Fibroblast of lung (primary cell): ENCODE data around the gene FANCE. TPM values are rescaled to one million over a fixed set of nuclear protein-coding genes. Genes with fewer than 3 reads are reported as not detected.

Experiments
- DNase-seq, 2 donors: peaks; one replicate each; pipeline versions ENCODE4 v3.0.0 to v3.0.0-alpha.2; 2010; ENCODE audit warnings: low read depth in 2 of 2
- H2AFZ ChIP-seq: 2 replicates; pipeline ENCODE4 v1.5.1; 2012; ENCODE audit warnings: low read length, control low read depth, inconsistent platforms
- H3K27ac ChIP-seq: 2 replicates; pipeline ENCODE4 v1.5.1; 2011; ENCODE audit warnings: low read length, control low read depth; ENCODE audit not compliant: insufficient read depth
- H3K27me3 ChIP-seq: 2 replicates; pipeline ENCODE4 v1.5.1; 2011; ENCODE audit warnings: mild to moderate bottlenecking, low read length; ENCODE audit not compliant: control insufficient read depth, insufficient read depth
- H3K36me3 ChIP-seq: 2 replicates; pipeline ENCODE4 v1.5.1; 2011; ENCODE audit warnings: low read length; ENCODE audit not compliant: control insufficient read depth, insufficient read depth
- H3K4me1 ChIP-seq: 2 replicates; pipeline ENCODE4 v1.5.1; 2011; ENCODE audit warnings: low read length; ENCODE audit not compliant: control insufficient read depth, insufficient read depth; ENCODE audit errors: extremely low read depth
- H3K4me2 ChIP-seq: 2 replicates; pipeline ENCODE4 v1.5.1; 2011; ENCODE audit warnings: low read length, control low read depth; ENCODE audit not compliant: insufficient read depth; ENCODE audit errors: extremely low read depth
- H3K4me3 ChIP-seq, 4 experiments: fragments of 200-600 bp in 1 of 4; sonication (generic) in 1 of 4; replicated peaks in 1 of 4; 2 replicates each; pipeline ENCODE4 v1.5.1; 2011 to 2016; ENCODE audit warnings: low read length in 4 of 4, low read depth in 3 of 4, mild to moderate bottlenecking in 3 of 4, control low read depth in 2 of 4, inconsistent platforms in 1 of 4, mixed read lengths in 1 of 4; ENCODE audit not compliant: insufficient read depth in 1 of 4; ENCODE audit errors: control extremely low read depth in 1 of 4
- H3K79me2 ChIP-seq: 2 replicates; pipeline ENCODE4 v1.5.1; 2012; ENCODE audit warnings: mild to moderate bottlenecking, low read length, inconsistent platforms; ENCODE audit not compliant: control insufficient read depth, insufficient read depth
- H3K9ac ChIP-seq: 2 replicates; pipeline ENCODE4 v1.5.1; 2011; ENCODE audit warnings: mild to moderate bottlenecking, low read length, control low read depth; ENCODE audit not compliant: insufficient read depth
- H3K9me3 ChIP-seq: 2 replicates; pipeline ENCODE4 v1.5.1; 2012; ENCODE audit warnings: low read depth, low read length; ENCODE audit not compliant: control insufficient read depth, insufficient read depth
- H4K20me1 ChIP-seq: 2 replicates; pipeline ENCODE4 v1.5.1; 2011; ENCODE audit warnings: low read length; ENCODE audit not compliant: control insufficient read depth, insufficient read depth; ENCODE audit errors: extremely low read depth
- EZH2 ChIP-seq: IDR thresholded peaks from 2 replicates; pipeline ENCODE4 v1.5.1; 2012; ENCODE audit warnings: low read length, control low read depth, mild to moderate bottlenecking; ENCODE audit errors: missing control alignments
- polyA plus RNA-seq, 2 donors: library from polyadenylated mRNA; depleted of rRNA in 1 of 2; stranded (reverse) in 1 of 2; unstranded in 1 of 2; fragments of >200 nt; gene quantifications; 2 replicates each; pipeline ENCODE4 v1.2.1, GENCODE V29; 2011 to 2012; ENCODE audit warnings: missing spikeins in 1 of 2
- total RNA-seq: library from RNA; depleted of rRNA; stranded (reverse); fragments of >200 nt; gene quantifications from 2 replicates; pipeline ENCODE4 v1.2.1, GENCODE V29; 2014
- TF ChIP-seq, protein P1 (sequence below), 2 donors: IDR thresholded peaks in 1 of 2; conservative IDR thresholded peaks in 1 of 2; 1 replicate in 1 of 2; 2 replicates in 1 of 2; pipeline ENCODE4 v1.5.1; 2011 to 2012; ENCODE audit warnings: low read length in 2 of 2, control low read depth in 1 of 2, inconsistent platforms in 1 of 2, low read depth in 1 of 2, mild to moderate bottlenecking in 1 of 2

Gene FANCE
- total and polyA plus RNA-seq, 2 donors (not counting 1 experiment from before 2014, with no cell fraction given), result 3.2 to 10.7 TPM

DNA sequence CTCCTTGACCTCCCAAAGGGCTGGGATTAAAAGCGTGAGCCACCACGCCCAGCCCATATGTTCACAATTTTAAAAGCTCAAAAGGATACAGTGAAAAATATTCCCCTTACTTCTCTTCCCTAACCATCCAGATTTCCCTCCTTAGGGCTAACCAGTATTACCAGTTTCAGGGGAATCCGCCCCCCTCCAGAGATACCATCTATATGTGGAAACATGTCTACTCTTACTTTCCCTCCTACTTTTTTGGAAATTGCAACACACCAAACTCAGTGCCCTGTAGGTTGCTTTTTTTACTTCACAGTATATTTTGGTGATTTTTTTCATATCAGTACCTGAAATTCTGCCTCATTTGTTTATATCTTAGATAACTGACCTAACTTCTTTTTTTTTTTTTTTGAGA lies 9.1 kb downstream of the FANCE start:
- H3K4me2 ChIP-seq, result no peak overlapping the region
- no peak overlapping the region for H2AFZ ChIP-seq
- H3K9ac ChIP-seq, result no peak overlapping the region
- no peaks in the 10 kb centered on the region for H3K27me3 ChIP-seq
- no peak for DNase-seq
- H3K27ac ChIP-seq, result no peak overlapping the region
- peaks cover 6% of the 10 kb centered on the region for H3K36me3 ChIP-seq
- no peaks in the 10 kb centered on the region for H3K79me2 ChIP-seq
- TF ChIP-seq EZH2, result no peak
- TF ChIP-seq, protein P1, sequence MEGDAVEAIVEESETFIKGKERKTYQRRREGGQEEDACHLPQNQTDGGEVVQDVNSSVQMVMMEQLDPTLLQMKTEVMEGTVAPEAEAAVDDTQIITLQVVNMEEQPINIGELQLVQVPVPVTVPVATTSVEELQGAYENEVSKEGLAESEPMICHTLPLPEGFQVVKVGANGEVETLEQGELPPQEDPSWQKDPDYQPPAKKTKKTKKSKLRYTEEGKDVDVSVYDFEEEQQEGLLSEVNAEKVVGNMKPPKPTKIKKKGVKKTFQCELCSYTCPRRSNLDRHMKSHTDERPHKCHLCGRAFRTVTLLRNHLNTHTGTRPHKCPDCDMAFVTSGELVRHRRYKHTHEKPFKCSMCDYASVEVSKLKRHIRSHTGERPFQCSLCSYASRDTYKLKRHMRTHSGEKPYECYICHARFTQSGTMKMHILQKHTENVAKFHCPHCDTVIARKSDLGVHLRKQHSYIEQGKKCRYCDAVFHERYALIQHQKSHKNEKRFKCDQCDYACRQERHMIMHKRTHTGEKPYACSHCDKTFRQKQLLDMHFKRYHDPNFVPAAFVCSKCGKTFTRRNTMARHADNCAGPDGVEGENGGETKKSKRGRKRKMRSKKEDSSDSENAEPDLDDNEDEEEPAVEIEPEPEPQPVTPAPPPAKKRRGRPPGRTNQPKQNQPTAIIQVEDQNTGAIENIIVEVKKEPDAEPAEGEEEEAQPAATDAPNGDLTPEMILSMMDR (conservative IDR thresholded peaks at IDR 0.05 in 1 of 2, IDR thresholded peaks at IDR 0.05 in 1 of 2; ENCODE audit: low read depth in 1 of 2, low read length in 2 of 2), result no peak
- no peaks in the 10 kb centered on the region for H4K20me1 ChIP-seq
- no peaks in the 10 kb centered on the region for H3K4me1 ChIP-seq
- no peak overlapping the region for H3K4me3 ChIP-seq
- no peaks in the 10 kb centered on the region for H3K9me3 ChIP-seq

DNA sequence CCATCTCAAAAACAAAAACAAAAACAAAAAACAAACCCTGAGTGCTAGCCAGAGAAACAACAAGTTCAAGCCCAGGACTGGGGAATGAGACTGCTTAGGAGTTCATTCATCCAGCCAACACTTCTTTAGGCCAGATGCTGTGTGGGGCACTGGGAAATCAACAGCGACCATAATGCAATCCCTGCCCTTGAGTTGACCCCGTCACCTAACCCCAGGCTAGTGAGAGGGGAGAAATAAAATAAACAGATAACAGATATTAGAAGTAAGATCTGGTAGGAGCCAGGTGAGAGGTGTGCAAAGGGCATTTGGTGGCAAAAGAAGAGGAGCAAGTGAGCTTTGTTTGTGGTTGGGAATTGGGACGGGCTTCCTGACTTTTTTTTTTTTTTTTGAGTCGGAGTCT lies 11.2 kb downstream of the FANCE start:
- no peak overlapping the region for H3K4me3 ChIP-seq
- H2AFZ ChIP-seq, result no peak overlapping the region
- no peaks in the 10 kb centered on the region for H3K27me3 ChIP-seq
- peaks cover 4% of the 10 kb centered on the region for H3K36me3 ChIP-seq
- TF ChIP-seq, protein P1 (conservative IDR thresholded peaks at IDR 0.05 in 1 of 2, IDR thresholded peaks at IDR 0.05 in 1 of 2; ENCODE audit: low read depth in 1 of 2, low read length in 2 of 2), result no peak
- no peak for TF ChIP-seq EZH2
- H3K79me2 ChIP-seq, result peaks cover 1% of the 10 kb centered on the region
- H3K9ac ChIP-seq, result no peak overlapping the region
- no peak overlapping the region for H3K4me2 ChIP-seq
- H3K27ac ChIP-seq, result no peak overlapping the region
- peaks cover 3% of the 10 kb centered on the region for H3K4me1 ChIP-seq
- DNase-seq, result no peak
- H3K9me3 ChIP-seq, result no peaks in the 10 kb centered on the region
- no peaks in the 10 kb centered on the region for H4K20me1 ChIP-seq

DNA sequence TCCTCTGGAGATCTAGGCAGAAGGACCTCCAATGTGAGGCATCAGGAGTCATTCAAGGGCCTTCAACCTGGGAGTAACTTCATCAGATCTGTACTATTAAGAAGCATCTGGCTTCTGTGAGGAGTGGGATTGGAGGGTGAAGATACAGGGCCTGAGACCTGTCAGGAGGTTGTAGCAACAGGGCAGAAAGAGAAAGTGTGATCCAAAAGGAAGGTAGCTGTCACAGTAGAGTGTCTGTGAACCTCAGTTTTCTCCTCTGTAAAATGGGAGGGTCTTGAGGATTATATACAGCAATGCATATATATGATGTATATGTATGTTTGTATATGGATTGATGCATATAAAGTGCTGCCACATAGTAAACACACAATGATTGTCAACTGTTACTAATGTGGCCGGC lies 13.5 kb downstream of the FANCE start:
- peaks cover 25% of the 10 kb centered on the region for H3K79me2 ChIP-seq
- H3K4me1 ChIP-seq, result peaks cover 6% of the 10 kb centered on the region
- no peak overlapping the region for H3K9ac ChIP-seq
- H3K27me3 ChIP-seq, result no peaks in the 10 kb centered on the region
- no peak overlapping the region for H3K4me3 ChIP-seq
- H3K9me3 ChIP-seq, result no peaks in the 10 kb centered on the region
- TF ChIP-seq, protein P1 (conservative IDR thresholded peaks at IDR 0.05 in 1 of 2, IDR thresholded peaks at IDR 0.05 in 1 of 2; ENCODE audit: low read depth in 1 of 2, low read length in 2 of 2), result no peak
- TF ChIP-seq EZH2, result no peak
- H3K4me2 ChIP-seq, result no peak overlapping the region
- H2AFZ ChIP-seq, result no peak overlapping the region
- H4K20me1 ChIP-seq, result peaks cover 7% of the 10 kb centered on the region
- H3K36me3 ChIP-seq, result peaks cover 19% of the 10 kb centered on the region
- no peak overlapping the region for H3K27ac ChIP-seq
- DNase-seq, result no peak
